Measurements from ENCODE around the gene ACD.

The ACD gene

GRCh38 chr16:67678354-67679023 lies 18.4 kb upstream of the ACD start:
- Histone ChIP-seq H3K27ac (no peak overlapping the region), H3K36me3 (peaks cover 23% of the 10 kb centered on the region), H3K4me3 (ENCODE audit: low read depth, low read length) (no peak overlapping the region), H3K27me3 (ENCODE audit: insufficient read depth, low read depth, severe bottlenecking) (no peaks in the 10 kb centered on the region), H3K9me3 (ENCODE audit: severe bottlenecking) (no peaks in the 10 kb centered on the region)
- TF ChIP-seq CTCF (IDR thresholded peaks at IDR 0.05; ENCODE audit: low read depth, low read length), result no peak
- no peak for DNase-seq

GRCh38 chr16:67677712-67678111 lies 17.7 kb upstream of the ACD start:
- H3K9me3 ChIP-seq (ENCODE audit: severe bottlenecking), result no peaks in the 10 kb centered on the region
- no peak for TF ChIP-seq CTCF (IDR thresholded peaks at IDR 0.05; ENCODE audit: low read depth, low read length)
- H3K27ac ChIP-seq, result no peak overlapping the region
- no peak overlapping the region for H3K4me3 ChIP-seq (ENCODE audit: low read depth, low read length)
- DNase-seq, result no peak
- peaks cover 18% of the 10 kb centered on the region for H3K36me3 ChIP-seq
- no peaks in the 10 kb centered on the region for H3K27me3 ChIP-seq (ENCODE audit: insufficient read depth, low read depth, severe bottlenecking)

GRCh38 chr16:67676939-67677338 lies 16.9 kb upstream of the ACD start:
- H3K4me3 ChIP-seq (ENCODE audit: low read depth, low read length), result no peak overlapping the region
- TF ChIP-seq CTCF (IDR thresholded peaks at IDR 0.05; ENCODE audit: low read depth, low read length), result no peak
- H3K9me3 ChIP-seq (ENCODE audit: severe bottlenecking), result no peaks in the 10 kb centered on the region
- H3K27me3 ChIP-seq (ENCODE audit: insufficient read depth, low read depth, severe bottlenecking), result no peaks in the 10 kb centered on the region
- H3K27ac ChIP-seq, result no peak overlapping the region
- H3K36me3 ChIP-seq, result peaks cover 10% of the 10 kb centered on the region
- DNase-seq, result no peak

GRCh38 chr16:67676516-67676915 lies 16.5 kb upstream of the ACD start:
- H3K27ac ChIP-seq, result no peak overlapping the region
- no peaks in the 10 kb centered on the region for H3K9me3 ChIP-seq (ENCODE audit: severe bottlenecking)
- no peaks in the 10 kb centered on the region for H3K27me3 ChIP-seq (ENCODE audit: insufficient read depth, low read depth, severe bottlenecking)
- DNase-seq, result no peak
- no peak overlapping the region for H3K4me3 ChIP-seq (ENCODE audit: low read depth, low read length)
- TF ChIP-seq CTCF (IDR thresholded peaks at IDR 0.05; ENCODE audit: low read depth, low read length), result no peak
- peaks cover 6% of the 10 kb centered on the region for H3K36me3 ChIP-seq

- H3K36me3 ChIP-seq, result peaks cover 6% of the 10 kb centered on the region
- no peaks in the 10 kb centered on the region for H3K27me3 ChIP-seq (ENCODE audit: insufficient read depth, low read depth, severe bottlenecking)
- H3K9me3 ChIP-seq (ENCODE audit: severe bottlenecking), result no peaks in the 10 kb centered on the region
- H3K27ac ChIP-seq, result no peak overlapping the region
- no peak for DNase-seq
- no peak for TF ChIP-seq CTCF (IDR thresholded peaks at IDR 0.05; ENCODE audit: low read depth, low read length)
- no peak overlapping the region for H3K4me3 ChIP-seq (ENCODE audit: low read depth, low read length)
These were observed 15.9 kb upstream of the ACD start for GRCh38 chr16:67675999-67676398.

- H3K27ac ChIP-seq, result no peak overlapping the region
- H3K36me3 ChIP-seq, result peaks cover 6% of the 10 kb centered on the region
- H3K9me3 ChIP-seq (ENCODE audit: severe bottlenecking), result no peaks in the 10 kb centered on the region
- no peak for DNase-seq
- TF ChIP-seq CTCF (IDR thresholded peaks at IDR 0.05; ENCODE audit: low read depth, low read length), result no peak
- no peak overlapping the region for H3K4me3 ChIP-seq (ENCODE audit: low read depth, low read length)
- H3K27me3 ChIP-seq (ENCODE audit: insufficient read depth, low read depth, severe bottlenecking), result no peaks in the 10 kb centered on the region
These were observed 15.5 kb upstream of the ACD start for GRCh38 chr16:67675579-67675935.
